H9 (cell line): ENCODE results near the gene PCDHA1. TPM values are rescaled to one million over a fixed set of nuclear protein-coding genes. Genes with fewer than 3 reads are reported as not detected.

Experiments
- DNase-seq: peaks from one replicate; pipeline ENCODE4 v3.0.0-alpha.2; 2017
- H2AFZ ChIP-seq: one replicate; pipeline ENCODE4 v1.6.1; 2013; ENCODE audit warnings: mild to moderate bottlenecking, low read length, control low read depth, moderate library complexity
- H2AK5ac ChIP-seq: 2 replicates; pipeline ENCODE4 v1.6.1; 2013; ENCODE audit warnings: low read length, control low read depth, mixed read lengths; ENCODE audit not compliant: insufficient read length
- H2BK120ac ChIP-seq: one replicate; pipeline ENCODE4 v1.6.1; 2013; ENCODE audit warnings: low read depth, mild to moderate bottlenecking, low read length, control low read depth, inconsistent platforms; ENCODE audit not compliant: poor library complexity, severe bottlenecking
- H2BK12ac ChIP-seq: 2 replicates; pipeline ENCODE4 v1.6.1; 2013; ENCODE audit warnings: low read length, control low read depth, mixed read lengths, low read depth; ENCODE audit not compliant: insufficient read length
- H2BK15ac ChIP-seq: 2 replicates; pipeline ENCODE4 v1.6.1; 2013; ENCODE audit warnings: low read depth, low read length, control low read depth
- H2BK20ac ChIP-seq: one replicate; pipeline ENCODE4 v1.6.1; 2013; ENCODE audit warnings: low read depth, mild to moderate bottlenecking, low read length, control low read depth, inconsistent platforms; ENCODE audit not compliant: poor library complexity, severe bottlenecking
- H2BK5ac ChIP-seq: 2 replicates; pipeline ENCODE4 v1.6.1; 2013; ENCODE audit warnings: low read length, control low read depth, mixed read lengths; ENCODE audit not compliant: insufficient read length
- H3K14ac ChIP-seq: 2 replicates; pipeline ENCODE4 v1.6.1; 2013; ENCODE audit warnings: low read length, control low read depth; ENCODE audit not compliant: insufficient read depth
- H3K18ac ChIP-seq: 2 replicates; pipeline ENCODE4 v1.6.1; 2013; ENCODE audit warnings: low read depth, mild to moderate bottlenecking, mixed read lengths, low read length, control low read depth; ENCODE audit not compliant: insufficient read length
- H3K23ac ChIP-seq: 2 replicates; pipeline ENCODE4 v1.6.1; 2013; ENCODE audit warnings: low read length, control low read depth, mixed read lengths, low read depth; ENCODE audit not compliant: insufficient read length
- H3K23me2 ChIP-seq: 2 replicates; pipeline ENCODE4 v1.6.1; 2013; ENCODE audit warnings: low read depth, mild to moderate bottlenecking, mixed read lengths, low read length, control low read depth; ENCODE audit not compliant: insufficient read length, poor library complexity, severe bottlenecking
- H3K27ac ChIP-seq: 2 replicates; pipeline ENCODE4 v1.5.1; 2013; ENCODE audit warnings: low read length, control low read depth, mixed read lengths, low read depth; ENCODE audit not compliant: insufficient read length
- H3K27me3 ChIP-seq: 2 replicates; pipeline ENCODE4 v1.6.1; 2013; ENCODE audit warnings: low read length, control low read depth, inconsistent platforms; ENCODE audit not compliant: insufficient read depth
- H3K4ac ChIP-seq: 2 replicates; pipeline ENCODE4 v1.6.1; 2013; ENCODE audit warnings: low read depth, mild to moderate bottlenecking, control low read depth, inconsistent platforms, low read length, moderate library complexity
- H3K4me1 ChIP-seq: 2 replicates; pipeline ENCODE4 v1.6.1; 2013; ENCODE audit warnings: low read length, control low read depth, inconsistent platforms; ENCODE audit not compliant: insufficient read depth
- H3K4me2 ChIP-seq: 2 replicates; pipeline ENCODE4 v1.6.1; 2013; ENCODE audit warnings: low read length, control low read depth, mixed read lengths; ENCODE audit not compliant: insufficient read length, insufficient read depth
- H3K56ac ChIP-seq: 2 replicates; pipeline ENCODE4 v1.6.1; 2013; ENCODE audit warnings: low read depth, mild to moderate bottlenecking, mixed read lengths, low read length, control low read depth; ENCODE audit not compliant: insufficient read length
- H3K79me1 ChIP-seq: 2 replicates; pipeline ENCODE4 v1.6.1; 2013; ENCODE audit warnings: low read depth, mild to moderate bottlenecking, moderate library complexity, low read length, control low read depth, inconsistent platforms; ENCODE audit not compliant: insufficient read depth, poor library complexity, severe bottlenecking
- H3K79me2 ChIP-seq: 2 replicates; pipeline ENCODE4 v1.6.1; 2013; ENCODE audit warnings: low read length, control low read depth, inconsistent platforms; ENCODE audit not compliant: insufficient read depth
- H3K9ac ChIP-seq: 2 replicates; pipeline ENCODE4 v1.6.1; 2013; ENCODE audit warnings: low read length, control low read depth, mixed read lengths; ENCODE audit not compliant: insufficient read length; ENCODE audit errors: extremely low read depth
- H3K9me3 ChIP-seq: one replicate; pipeline ENCODE4 v1.6.1; 2013; ENCODE audit warnings: low read depth, low read length, inconsistent platforms; ENCODE audit not compliant: control insufficient read depth
- H3T11ph ChIP-seq: one replicate; pipeline ENCODE4 v1.6.1; 2013; ENCODE audit warnings: mild to moderate bottlenecking, low read length, control low read depth, inconsistent platforms
- H4K20me1 ChIP-seq: one replicate; pipeline ENCODE4 v1.6.1; 2013; ENCODE audit not compliant: control insufficient read depth, insufficient read length, insufficient read depth
- H4K5ac ChIP-seq: 2 replicates; pipeline ENCODE4 v1.6.1; 2013; ENCODE audit warnings: low read depth, mild to moderate bottlenecking, mixed read lengths, low read length, control low read depth; ENCODE audit not compliant: insufficient read length
- H4K8ac ChIP-seq: replicated peaks from 2 replicates; pipeline ENCODE4 v1.6.1; 2013; ENCODE audit warnings: low read length, control low read depth, mixed read lengths, low read depth; ENCODE audit not compliant: insufficient read length
- H4K91ac ChIP-seq: 2 replicates; pipeline ENCODE4 v1.6.1; 2013; ENCODE audit warnings: low read depth, mild to moderate bottlenecking, moderate library complexity, mixed read lengths, low read length, control low read depth; ENCODE audit not compliant: insufficient read length
- H3K27ac Mint-ChIP-seq, 3 experiments: 2 replicates in 2 of 3; 3 replicates in 1 of 3; pipeline ENCODE4 v1.8.0; 2020 to 2021; ENCODE audit warnings: mixed read lengths in 3 of 3, mild to moderate bottlenecking in 1 of 3, moderate library complexity in 1 of 3
- H3K27me3 Mint-ChIP-seq: 2 replicates; pipeline ENCODE4 v1.8.0; 2021; ENCODE audit warnings: low read depth, mild to moderate bottlenecking, moderate library complexity, mixed read lengths
- H3K36me3 Mint-ChIP-seq, 3 experiments: 2 replicates in 2 of 3; 3 replicates in 1 of 3; pipeline ENCODE4 v1.8.0; 2020 to 2021; ENCODE audit warnings: low read depth in 3 of 3, mixed read lengths in 3 of 3; ENCODE audit not compliant: insufficient read depth in 1 of 3
- H3K4me1 Mint-ChIP-seq, 2 experiments: 2 replicates each; pipeline ENCODE4 v1.8.0; 2020; ENCODE audit warnings: mixed read lengths in 2 of 2
- H3K4me3 Mint-ChIP-seq, 2 experiments: 2 replicates in 1 of 2; 3 replicates in 1 of 2; pipeline ENCODE4 v1.8.0; 2020 to 2021; ENCODE audit warnings: mild to moderate bottlenecking in 2 of 2, mixed read lengths in 2 of 2, moderate library complexity in 1 of 2
- H3K9me3 Mint-ChIP-seq, 2 experiments: 2 replicates in 1 of 2; 3 replicates in 1 of 2; pipeline ENCODE4 v1.8.0; 2020; ENCODE audit warnings: mild to moderate bottlenecking in 2 of 2, mixed read lengths in 2 of 2, moderate library complexity in 1 of 2
- WGBS: extraction: QIAGEN DNeasy Blood & Tissue Kit; methylation state at CpG from one replicate; pipeline ENCODE4 v1.1.7; 2013; ENCODE audit warnings: missing lambda C conversion rate, low lambda C conversion rate, mixed read lengths; ENCODE audit not compliant: insufficient read length; ENCODE audit errors: extremely low coverage; 5-methylcytosine and 5-hydroxymethylcytosine counted together
- total RNA-seq: library from RNA; stranded (reverse); gene quantifications from 2 replicates; pipeline ENCODE4 v1.2.1, GENCODE V29; 2021
- TF ChIP-seq, protein P1 (sequence below): fragments of 200-600 bp; sonication (generic); conservative IDR thresholded peaks from 3 replicates; pipeline ENCODE4 v1.8.0; 2021; ENCODE audit warnings: antibody characterized with exemption, mild to moderate bottlenecking

The PCDHA1 gene
- total RNA-seq, 1 experiment from 2014 or later, result 0.61 TPM

DNA sequence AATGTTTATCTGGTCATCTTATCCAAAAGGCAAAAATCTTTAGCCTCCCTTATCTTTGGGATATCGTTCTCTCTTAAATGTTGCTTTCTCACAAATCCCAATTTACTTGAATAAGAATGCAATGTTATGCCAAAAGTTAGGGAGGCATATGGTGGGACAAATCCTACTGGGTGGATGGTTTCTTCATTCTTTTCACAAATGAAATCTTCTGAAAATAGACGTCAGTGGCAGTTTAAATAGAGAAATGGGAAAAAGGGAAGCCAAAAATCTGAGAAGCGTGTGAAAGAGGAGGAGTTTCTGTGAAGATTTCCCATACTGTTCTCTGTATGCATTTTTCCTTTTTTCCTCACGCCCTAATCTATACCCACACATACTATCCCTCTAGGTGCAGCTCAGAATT, 137.7 kb downstream of the PCDHA1 start:
- Mint-ChIP-seq H3K27ac (no peak overlapping the region), H3K4me3 (no peak overlapping the region), H3K4me1 (peaks cover 18 to 24% of the 10 kb centered on the region in 2 experiments), H3K27me3 (peaks cover 35% of the 10 kb centered on the region), H3K36me3 (peaks cover 0 to 5% (median 0%) of the 10 kb centered on the region in 3 experiments; a peak in 1 of 7 replicates), H3K9me3 (no peaks in the 10 kb centered on the region; a peak in 1 of 5 replicates)
- no peak overlapping the region for H2BK5ac ChIP-seq
- no peak overlapping the region for H2BK12ac ChIP-seq
- no peak overlapping the region for H3K9ac ChIP-seq
- H3K9me3 ChIP-seq, result no peaks in the 10 kb centered on the region
- H2BK20ac ChIP-seq, result no peak overlapping the region
- no peak overlapping the region for H3K4me2 ChIP-seq
- no peak overlapping the region for H3T11ph ChIP-seq
- H3K79me2 ChIP-seq, result no peaks in the 10 kb centered on the region
- no peak overlapping the region for H2BK15ac ChIP-seq
- H3K79me1 ChIP-seq, result no peaks in the 10 kb centered on the region
- H3K23ac ChIP-seq, result no peak overlapping the region
- no peak overlapping the region for H4K91ac ChIP-seq
- H3K18ac ChIP-seq, result no peak overlapping the region
- no peak overlapping the region for H3K14ac ChIP-seq
- no peak overlapping the region for H2AFZ ChIP-seq
- no peak overlapping the region for H2AK5ac ChIP-seq
- no peaks in the 10 kb centered on the region for H3K4me1 ChIP-seq
- peaks cover 15% of the 10 kb centered on the region for H3K23me2 ChIP-seq
- no peaks in the 10 kb centered on the region; the same call in 1 of the 2 replicates for H3K27me3 ChIP-seq
- TF ChIP-seq, protein P1, sequence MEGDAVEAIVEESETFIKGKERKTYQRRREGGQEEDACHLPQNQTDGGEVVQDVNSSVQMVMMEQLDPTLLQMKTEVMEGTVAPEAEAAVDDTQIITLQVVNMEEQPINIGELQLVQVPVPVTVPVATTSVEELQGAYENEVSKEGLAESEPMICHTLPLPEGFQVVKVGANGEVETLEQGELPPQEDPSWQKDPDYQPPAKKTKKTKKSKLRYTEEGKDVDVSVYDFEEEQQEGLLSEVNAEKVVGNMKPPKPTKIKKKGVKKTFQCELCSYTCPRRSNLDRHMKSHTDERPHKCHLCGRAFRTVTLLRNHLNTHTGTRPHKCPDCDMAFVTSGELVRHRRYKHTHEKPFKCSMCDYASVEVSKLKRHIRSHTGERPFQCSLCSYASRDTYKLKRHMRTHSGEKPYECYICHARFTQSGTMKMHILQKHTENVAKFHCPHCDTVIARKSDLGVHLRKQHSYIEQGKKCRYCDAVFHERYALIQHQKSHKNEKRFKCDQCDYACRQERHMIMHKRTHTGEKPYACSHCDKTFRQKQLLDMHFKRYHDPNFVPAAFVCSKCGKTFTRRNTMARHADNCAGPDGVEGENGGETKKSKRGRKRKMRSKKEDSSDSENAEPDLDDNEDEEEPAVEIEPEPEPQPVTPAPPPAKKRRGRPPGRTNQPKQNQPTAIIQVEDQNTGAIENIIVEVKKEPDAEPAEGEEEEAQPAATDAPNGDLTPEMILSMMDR, result no peak
- no peak overlapping the region for H3K27ac ChIP-seq
- no peak overlapping the region for H2BK120ac ChIP-seq
- no peak overlapping the region for H4K5ac ChIP-seq
- H3K56ac ChIP-seq, result no peak overlapping the region
- H3K4ac ChIP-seq, result no peak overlapping the region
- WGBS, result no CpG with 5 or more reads among the region's 4 CpGs
- no peak for DNase-seq
- no peaks in the 10 kb centered on the region for H4K20me1 ChIP-seq
- no peak overlapping the region for H4K8ac ChIP-seq
